ENCODE results near the gene CYFIP2. TPM values are rescaled to one million over a fixed set of nuclear protein-coding genes. Genes with fewer than 3 reads are reported as not detected.
"Not testable (repeated sequence)": the region's sequence is repeated elsewhere in the genome, so short reads cannot be mapped to it uniquely, and the experiment has no call there.

CYFIP2 gene
- total and polyA plus RNA-seq, 2 donors (not counting 1 experiment from before 2014, with no cell fraction given), result 5.0 to 27.6 TPM

GRCh38 chr5:157233515-157233914, 32.4 kb upstream of the CYFIP2 start:
- H3K79me2 ChIP-seq (ENCODE audit: control insufficient read depth, insufficient read depth, low read length), result no peaks in the 10 kb centered on the region
- no peak overlapping the region for H3K4me2 ChIP-seq (ENCODE audit: extremely low read depth, insufficient read depth, low read length)
- no peaks in the 10 kb centered on the region for H3K27me3 ChIP-seq (ENCODE audit: control insufficient read depth, insufficient read depth, low read length)
- no peaks in the 10 kb centered on the region for H3K36me3 ChIP-seq (ENCODE audit: control insufficient read depth, insufficient read depth, low read length)
- H3K4me1 ChIP-seq (ENCODE audit: control insufficient read depth, extremely low read depth, insufficient read depth, low read length), result no peaks in the 10 kb centered on the region
- TF ChIP-seq EZH2 (IDR thresholded peaks at IDR 0.05; ENCODE audit: low read length, missing control alignments), result no peak
- TF ChIP-seq CTCF (conservative IDR thresholded peaks at IDR 0.05 in 1 of 2, IDR thresholded peaks at IDR 0.05 in 1 of 2; ENCODE audit: low read depth in 1 of 2, low read length in 2 of 2), result no peak
- H3K9ac ChIP-seq (ENCODE audit: insufficient read depth, low read length), result no peak overlapping the region
- no peak for DNase-seq (ENCODE audit: low read depth in 2 of 2)
- no peaks in the 10 kb centered on the region for H3K9me3 ChIP-seq (ENCODE audit: control insufficient read depth, insufficient read depth, low read depth, low read length)
- H3K4me3 ChIP-seq (replicated peaks in 1 of 4; ENCODE audit: control extremely low read depth in 1 of 4, insufficient read depth in 1 of 4, low read depth in 3 of 4, low read length in 4 of 4), result no peak overlapping the region
- H2AFZ ChIP-seq (ENCODE audit: low read length), result no peak overlapping the region
- H3K27ac ChIP-seq (ENCODE audit: insufficient read depth, low read length), result no peak overlapping the region
- no peaks in the 10 kb centered on the region for H4K20me1 ChIP-seq (ENCODE audit: control insufficient read depth, extremely low read depth, insufficient read depth, low read length)

GRCh38 chr5:157236423-157236822, 29.5 kb upstream of the CYFIP2 start:
- Histone ChIP-seq H3K4me3 (replicated peaks in 1 of 4; ENCODE audit: control extremely low read depth in 1 of 4, insufficient read depth in 1 of 4, low read depth in 3 of 4, low read length in 4 of 4) (no peak overlapping the region), H3K4me1 (ENCODE audit: control insufficient read depth, extremely low read depth, insufficient read depth, low read length) (no peaks in the 10 kb centered on the region), H3K79me2 (ENCODE audit: control insufficient read depth, insufficient read depth, low read length) (no peaks in the 10 kb centered on the region), H4K20me1 (ENCODE audit: control insufficient read depth, extremely low read depth, insufficient read depth, low read length) (no peaks in the 10 kb centered on the region), H2AFZ (ENCODE audit: low read length) (no peak overlapping the region), H3K27me3 (ENCODE audit: control insufficient read depth, insufficient read depth, low read length) (no peaks in the 10 kb centered on the region), H3K36me3 (ENCODE audit: control insufficient read depth, insufficient read depth, low read length) (no peaks in the 10 kb centered on the region), H3K9me3 (ENCODE audit: control insufficient read depth, insufficient read depth, low read depth, low read length) (no peaks in the 10 kb centered on the region), H3K9ac (ENCODE audit: insufficient read depth, low read length) (no peak overlapping the region), H3K27ac (ENCODE audit: insufficient read depth, low read length) (no peak overlapping the region), H3K4me2 (ENCODE audit: extremely low read depth, insufficient read depth, low read length) (no peak overlapping the region)
- DNase-seq (ENCODE audit: low read depth in 2 of 2), result no peak
- TF ChIP-seq EZH2 (IDR thresholded peaks at IDR 0.05; ENCODE audit: low read length, missing control alignments) (no peak), CTCF (conservative IDR thresholded peaks at IDR 0.05 in 1 of 2, IDR thresholded peaks at IDR 0.05 in 1 of 2; ENCODE audit: low read depth in 1 of 2, low read length in 2 of 2) (no peak)

GRCh38 chr5:157241483-157241882, 24.4 kb upstream of the CYFIP2 start:
- H2AFZ ChIP-seq (ENCODE audit: low read length), result no peak overlapping the region
- H3K36me3 ChIP-seq (ENCODE audit: control insufficient read depth, insufficient read depth, low read length), result no peaks in the 10 kb centered on the region
- no peak overlapping the region for H3K4me3 ChIP-seq (replicated peaks in 1 of 4; ENCODE audit: control extremely low read depth in 1 of 4, insufficient read depth in 1 of 4, low read depth in 3 of 4, low read length in 4 of 4)
- peak in 1 of 2 donors; percentile 14 for DNase-seq (ENCODE audit: low read depth in 2 of 2)
- no peaks in the 10 kb centered on the region for H3K27me3 ChIP-seq (ENCODE audit: control insufficient read depth, insufficient read depth, low read length)
- H4K20me1 ChIP-seq (ENCODE audit: control insufficient read depth, extremely low read depth, insufficient read depth, low read length), result no peaks in the 10 kb centered on the region
- no peak overlapping the region for H3K27ac ChIP-seq (ENCODE audit: insufficient read depth, low read length)
- H3K4me2 ChIP-seq (ENCODE audit: extremely low read depth, insufficient read depth, low read length), result no peak overlapping the region
- no peak for TF ChIP-seq CTCF (conservative IDR thresholded peaks at IDR 0.05 in 1 of 2, IDR thresholded peaks at IDR 0.05 in 1 of 2; ENCODE audit: low read depth in 1 of 2, low read length in 2 of 2)
- no peak for TF ChIP-seq EZH2 (IDR thresholded peaks at IDR 0.05; ENCODE audit: low read length, missing control alignments)
- H3K9ac ChIP-seq (ENCODE audit: insufficient read depth, low read length), result no peak overlapping the region
- no peaks in the 10 kb centered on the region for H3K4me1 ChIP-seq (ENCODE audit: control insufficient read depth, extremely low read depth, insufficient read depth, low read length)
- no peaks in the 10 kb centered on the region for H3K79me2 ChIP-seq (ENCODE audit: control insufficient read depth, insufficient read depth, low read length)
- no peaks in the 10 kb centered on the region for H3K9me3 ChIP-seq (ENCODE audit: control insufficient read depth, insufficient read depth, low read depth, low read length)

GRCh38 chr5:157244704-157245103, 21.2 kb upstream of the CYFIP2 start:
- H3K36me3 ChIP-seq (ENCODE audit: control insufficient read depth, insufficient read depth, low read length); H3K27me3 ChIP-seq (ENCODE audit: control insufficient read depth, insufficient read depth, low read length); H3K4me3 ChIP-seq (replicated peaks in 1 of 4; ENCODE audit: control extremely low read depth in 1 of 4, insufficient read depth in 1 of 4, low read depth in 3 of 4, low read length in 4 of 4); H3K4me2 ChIP-seq (ENCODE audit: extremely low read depth, insufficient read depth, low read length); H3K9ac ChIP-seq (ENCODE audit: insufficient read depth, low read length); H3K4me1 ChIP-seq (ENCODE audit: control insufficient read depth, extremely low read depth, insufficient read depth, low read length); H4K20me1 ChIP-seq (ENCODE audit: control insufficient read depth, extremely low read depth, insufficient read depth, low read length); H3K79me2 ChIP-seq (ENCODE audit: control insufficient read depth, insufficient read depth, low read length); H3K9me3 ChIP-seq (ENCODE audit: control insufficient read depth, insufficient read depth, low read depth, low read length); DNase-seq (ENCODE audit: low read depth in 2 of 2); H2AFZ ChIP-seq (ENCODE audit: low read length); H3K27ac ChIP-seq (ENCODE audit: insufficient read depth, low read length): not testable (repeated sequence)

Measured in fibroblast of lung (primary cell).